ENCODE results near the gene RAPGEF6. TPM values are rescaled to one million over a fixed set of nuclear protein-coding genes. Genes with fewer than 3 reads are reported as not detected.

The RAPGEF6 gene
- total and polyA plus RNA-seq, 2 experiments from 2014 or later: 9.5 to 20.3 TPM

GRCh38 chr5:131534974-131535373 is 100.1 kb downstream of the RAPGEF6 start (continued):
- TF ChIP-seq ZNF462 (CRISPR knock-in tag; IDR thresholded peaks at IDR 0.05): no peak
- TF ChIP-seq ZNF114 (CRISPR knock-in tag; IDR thresholded peaks at IDR 0.05): no peak
- TF ChIP-seq JUNB (IDR thresholded peaks at IDR 0.05; ENCODE audit: unreplicated experiment): no peak
- no peak for TF ChIP-seq EZH2 (IDR thresholded peaks at IDR 0.05; ENCODE audit: low read depth, unreplicated experiment)
- TF ChIP-seq POLR2AphosphoS5 (IDR thresholded peaks at IDR 0.05; ENCODE audit: low read depth): no peak

DNA sequence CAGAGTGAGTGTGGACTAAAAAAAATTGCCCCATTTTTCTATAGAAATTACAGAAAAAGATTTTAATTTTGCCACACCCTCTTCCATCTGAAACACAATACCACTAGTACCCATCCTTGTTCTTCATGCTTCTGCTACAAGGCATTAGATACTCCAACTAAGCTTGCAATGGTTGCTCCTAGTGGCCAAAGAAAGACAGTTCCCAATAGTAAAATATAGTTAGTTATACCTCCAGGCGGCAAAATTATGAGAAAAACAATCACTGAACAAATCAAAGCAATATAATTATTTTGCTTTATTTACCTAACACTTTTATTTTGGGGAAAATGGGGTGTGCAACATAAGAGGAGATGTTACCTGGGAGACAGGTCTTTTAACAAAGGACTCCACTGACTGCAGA is 101.2 kb downstream of the RAPGEF6 start:
- Mint-ChIP-seq H3K9me3 (no peaks in the 10 kb centered on the region), H3K4me3 (no peak overlapping the region), H3K36me3 (ENCODE audit: low read depth) (no peaks in the 10 kb centered on the region), H3K27me3 (ENCODE audit: insufficient read depth, low read depth, poor library complexity) (no peaks in the 10 kb centered on the region), H3K27ac (no peak overlapping the region), H3K4me1 (peaks cover 8% of the 10 kb centered on the region; the same call in 2 of the 3 replicates)
- H3K27ac ChIP-seq (ENCODE audit: low read depth): no peak overlapping the region
- no peak overlapping the region for H2AFZ ChIP-seq
- no peaks in the 10 kb centered on the region for H3K79me2 ChIP-seq (replicated peaks; ENCODE audit: insufficient read depth)
- H3K4me3 ChIP-seq: no peak overlapping the region
- H3F3A ChIP-seq (replicated peaks; ENCODE audit: low read depth): no peaks in the 10 kb centered on the region
- H3K27me3 ChIP-seq (ENCODE audit: insufficient read depth): no peaks in the 10 kb centered on the region
- TF ChIP-seq CTCF (conservative IDR thresholded peaks at IDR 0.05; ENCODE audit: low read depth in 2 of 2) (peak in 1 of 2 experiments; percentile 57; a peak in 3 of 4 replicates), JUNB (IDR thresholded peaks at IDR 0.05; ENCODE audit: unreplicated experiment) (no peak)
- H3K4me2 ChIP-seq: no peak overlapping the region
- H3K9me2 ChIP-seq (ENCODE audit: insufficient read depth): no peaks in the 10 kb centered on the region
- ATAC-seq (peak; percentile 53), DNase-seq (ENCODE audit: low spot score) (peak; percentile 27)
- peaks cover 7% of the 10 kb centered on the region; the same call in 1 of the 2 replicates for H3K4me1 ChIP-seq (ENCODE audit: insufficient read depth)
- H4K20me1 ChIP-seq (replicated peaks; ENCODE audit: insufficient read depth): peaks cover 7% of the 10 kb centered on the region; the same call in 1 of the 2 replicates
- no peaks in the 10 kb centered on the region for H3K36me3 ChIP-seq (ENCODE audit: insufficient read depth)

All from GM23338 (cell line).